HEK293 (cell line): ENCODE measurements around the gene STRN4.

Experiments
- BCL11A ChIP-seq: fragments of 450-650 bp; formaldehyde crosslinking; IDR thresholded peaks from 2 replicates; pipeline ENCODE4 v1.5.1; 2016; ENCODE audit warnings: low read depth, missing biosample characterization, missing genetic modification characterization
- CTCF ChIP-seq: fragments of 450-650 bp; formaldehyde crosslinking; IDR thresholded peaks from 2 replicates; pipeline ENCODE4 v1.5.1; 2016; ENCODE audit warnings: missing biosample characterization, missing genetic modification characterization
- MEIS1 ChIP-seq: sonication (generic); formaldehyde crosslinking; IDR thresholded peaks from 2 replicates; pipeline ENCODE4 v1.8.1; 2022; ENCODE audit warnings: missing genetic modification reagents, mild to moderate bottlenecking, borderline replicate concordance
- TCF7L2 ChIP-seq: IDR thresholded peaks from 2 replicates; pipeline ENCODE4 v1.6.1; 2011; ENCODE audit warnings: low read depth, mild to moderate bottlenecking, inconsistent platforms, low read length, moderate library complexity, borderline replicate concordance
- ZNF549 ChIP-seq: fragments of 450-650 bp; IDR thresholded peaks from 2 replicates; pipeline ENCODE4 v1.5.1; 2018; ENCODE audit warnings: missing biosample characterization, missing genetic modification characterization, mild to moderate bottlenecking, inconsistent platforms, moderate library complexity
- ZNF707 ChIP-seq: fragments of 450-650 bp; formaldehyde crosslinking; IDR thresholded peaks from 2 replicates; pipeline ENCODE4 v1.5.1; 2016; ENCODE audit warnings: missing biosample characterization, missing genetic modification characterization
- ZXDB ChIP-seq: fragments of 450-650 bp; formaldehyde crosslinking; IDR thresholded peaks from 2 replicates; pipeline ENCODE4 v1.5.1; 2016; ENCODE audit warnings: missing biosample characterization, missing genetic modification characterization
- TF ChIP-seq, protein P1 (sequence below): fragments of 450-650 bp; formaldehyde crosslinking; IDR thresholded peaks from 2 replicates; pipeline ENCODE4 v1.5.1; 2016; ENCODE audit warnings: missing biosample characterization, missing genetic modification characterization

GRCh38 chr19:46691948-46692347 is 54.3 kb downstream of the STRN4 start:
- no peak for TF ChIP-seq CTCF (tag by site-specific recombination)
- no peak for TF ChIP-seq TCF7L2
- no peak for TF ChIP-seq ZNF707 (tag by site-specific recombination)
- no peak for TF ChIP-seq BCL11A (tag by site-specific recombination)
- TF ChIP-seq, protein P1, sequence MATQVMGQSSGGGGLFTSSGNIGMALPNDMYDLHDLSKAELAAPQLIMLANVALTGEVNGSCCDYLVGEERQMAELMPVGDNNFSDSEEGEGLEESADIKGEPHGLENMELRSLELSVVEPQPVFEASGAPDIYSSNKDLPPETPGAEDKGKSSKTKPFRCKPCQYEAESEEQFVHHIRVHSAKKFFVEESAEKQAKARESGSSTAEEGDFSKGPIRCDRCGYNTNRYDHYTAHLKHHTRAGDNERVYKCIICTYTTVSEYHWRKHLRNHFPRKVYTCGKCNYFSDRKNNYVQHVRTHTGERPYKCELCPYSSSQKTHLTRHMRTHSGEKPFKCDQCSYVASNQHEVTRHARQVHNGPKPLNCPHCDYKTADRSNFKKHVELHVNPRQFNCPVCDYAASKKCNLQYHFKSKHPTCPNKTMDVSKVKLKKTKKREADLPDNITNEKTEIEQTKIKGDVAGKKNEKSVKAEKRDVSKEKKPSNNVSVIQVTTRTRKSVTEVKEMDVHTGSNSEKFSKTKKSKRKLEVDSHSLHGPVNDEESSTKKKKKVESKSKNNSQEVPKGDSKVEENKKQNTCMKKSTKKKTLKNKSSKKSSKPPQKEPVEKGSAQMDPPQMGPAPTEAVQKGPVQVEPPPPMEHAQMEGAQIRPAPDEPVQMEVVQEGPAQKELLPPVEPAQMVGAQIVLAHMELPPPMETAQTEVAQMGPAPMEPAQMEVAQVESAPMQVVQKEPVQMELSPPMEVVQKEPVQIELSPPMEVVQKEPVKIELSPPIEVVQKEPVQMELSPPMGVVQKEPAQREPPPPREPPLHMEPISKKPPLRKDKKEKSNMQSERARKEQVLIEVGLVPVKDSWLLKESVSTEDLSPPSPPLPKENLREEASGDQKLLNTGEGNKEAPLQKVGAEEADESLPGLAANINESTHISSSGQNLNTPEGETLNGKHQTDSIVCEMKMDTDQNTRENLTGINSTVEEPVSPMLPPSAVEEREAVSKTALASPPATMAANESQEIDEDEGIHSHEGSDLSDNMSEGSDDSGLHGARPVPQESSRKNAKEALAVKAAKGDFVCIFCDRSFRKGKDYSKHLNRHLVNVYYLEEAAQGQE (tag by site-specific recombination): no peak
- no peak for TF ChIP-seq ZXDB (tag by site-specific recombination)
- no peak for TF ChIP-seq MEIS1
- no peak for TF ChIP-seq ZNF549 (tag by site-specific recombination)
